Large intestine (tissue), 3 donors: ENCODE measurements around the gene NTM. TPM values are rescaled to one million over a fixed set of nuclear protein-coding genes. Genes with fewer than 3 reads are reported as not detected.

ENCODE experiments used
- DNase-seq, 2 donors: peaks; one replicate each; pipeline versions ENCODE4 v3.0.0 to v3.0.0-alpha.2; 2013
- H3K27ac ChIP-seq: one replicate; pipeline ENCODE4 v1.5.1; 2013; ENCODE audit warnings: low read length
- H3K27me3 ChIP-seq: 2 replicates; pipeline ENCODE4 v1.6.1; 2013; ENCODE audit warnings: low read length; ENCODE audit not compliant: control insufficient read depth, insufficient read depth
- H3K36me3 ChIP-seq: 2 replicates; pipeline ENCODE4 v1.6.1; 2013; ENCODE audit warnings: low read length; ENCODE audit not compliant: control insufficient read depth, insufficient read depth
- H3K4me1 ChIP-seq: one replicate; pipeline ENCODE4 v1.6.1; 2013; ENCODE audit warnings: low read length; ENCODE audit not compliant: control insufficient read depth, insufficient read depth
- H3K4me3 ChIP-seq: one replicate; pipeline ENCODE4 v1.5.1; 2013; ENCODE audit warnings: low read length
- H3K9me3 ChIP-seq: one replicate; pipeline ENCODE4 v1.6.1; 2013; ENCODE audit warnings: mild to moderate bottlenecking, low read depth, low read length, moderate library complexity; ENCODE audit not compliant: control insufficient read depth
- WGBS: methylation state at CpG from one replicate; pipeline ENCODE4 v1.1.5; 2013; ENCODE audit warnings: low lambda C conversion rate; ENCODE audit not compliant: insufficient coverage; 5-methylcytosine and 5-hydroxymethylcytosine counted together
- polyA plus RNA-seq: library from polyadenylated mRNA; unstranded; fragments of 120-200 nt; gene quantifications from one replicate; pipeline ENCODE4 v1.2.1, GENCODE V29; 2013

NTM gene
- polyA plus RNA-seq, 1 donor = 17.2 TPM

GRCh38 chr11:131663405-131664200 is 293.2 kb downstream of the NTM start:
- Histone ChIP-seq H3K9me3 (no peaks in the 10 kb centered on the region), H3K4me1 (no peaks in the 10 kb centered on the region), H3K4me3 (no peak overlapping the region), H3K36me3 (no peaks in the 10 kb centered on the region), H3K27ac (no peak overlapping the region), H3K27me3 (peaks cover 4% of the 10 kb centered on the region)
- WGBS = 71% methylated on average over 2 of the region's 10 CpGs
- DNase-seq = no peak

- no peaks in the 10 kb centered on the region for H3K4me1 ChIP-seq
- no peak overlapping the region for H3K4me3 ChIP-seq
- H3K9me3 ChIP-seq = no peaks in the 10 kb centered on the region
- H3K36me3 ChIP-seq = no peaks in the 10 kb centered on the region
- WGBS = no CpG with 5 or more reads among the region's 6 CpGs
- no peak overlapping the region for H3K27ac ChIP-seq
- H3K27me3 ChIP-seq = peaks cover 4% of the 10 kb centered on the region
- no peak for DNase-seq
These were observed 293.9 kb downstream of the NTM start for GRCh38 chr11:131664293-131664692.

- no peak for DNase-seq
- Histone ChIP-seq H3K27me3 (peaks cover 4% of the 10 kb centered on the region), H3K36me3 (no peaks in the 10 kb centered on the region), H3K4me1 (no peaks in the 10 kb centered on the region), H3K9me3 (no peaks in the 10 kb centered on the region), H3K4me3 (no peak overlapping the region), H3K27ac (no peak overlapping the region)
- no CpG with 5 or more reads among the region's 11 CpGs for WGBS
These were observed 294.4 kb downstream of the NTM start for GRCh38 chr11:131664816-131665215.

- H3K36me3 ChIP-seq = no peaks in the 10 kb centered on the region
- no peak overlapping the region for H3K4me3 ChIP-seq
- peaks cover 4% of the 10 kb centered on the region for H3K27me3 ChIP-seq
- no peak overlapping the region for H3K27ac ChIP-seq
- 100% methylated on average over 1 of the region's 8 CpGs for WGBS
- DNase-seq = no peak
- no peaks in the 10 kb centered on the region for H3K4me1 ChIP-seq
- no peaks in the 10 kb centered on the region for H3K9me3 ChIP-seq
These were observed 295.0 kb downstream of the NTM start for GRCh38 chr11:131665344-131665968.

- no CpG with 5 or more reads among the region's 1 CpG for WGBS
- Histone ChIP-seq H3K27me3 (peaks cover 4% of the 10 kb centered on the region), H3K36me3 (no peaks in the 10 kb centered on the region), H3K4me1 (no peaks in the 10 kb centered on the region), H3K9me3 (no peaks in the 10 kb centered on the region), H3K27ac (no peak overlapping the region), H3K4me3 (no peak overlapping the region)
- DNase-seq = no peak
These were observed 295.6 kb downstream of the NTM start for GRCh38 chr11:131666006-131666405.

- Histone ChIP-seq H3K4me1 (no peaks in the 10 kb centered on the region), H3K4me3 (no peak overlapping the region), H3K36me3 (no peaks in the 10 kb centered on the region), H3K9me3 (no peaks in the 10 kb centered on the region), H3K27ac (no peak overlapping the region), H3K27me3 (peaks cover 4% of the 10 kb centered on the region)
- DNase-seq = no peak
- no CpG with 5 or more reads among the region's 5 CpGs for WGBS
These were observed 296.2 kb downstream of the NTM start for GRCh38 chr11:131666617-131667016.

GRCh38 chr11:131667566-131667965 is 297.2 kb downstream of the NTM start:
- no peak overlapping the region for H3K27ac ChIP-seq
- no CpG with 5 or more reads among the region's 4 CpGs for WGBS
- no peak overlapping the region for H3K4me3 ChIP-seq
- H3K36me3 ChIP-seq = no peaks in the 10 kb centered on the region
- no peak for DNase-seq
- H3K9me3 ChIP-seq = no peaks in the 10 kb centered on the region
- H3K27me3 ChIP-seq = peaks cover under 1% of the 10 kb centered on the region
- no peaks in the 10 kb centered on the region for H3K4me1 ChIP-seq

- DNase-seq = no peak
- Histone ChIP-seq H3K9me3 (no peaks in the 10 kb centered on the region), H3K4me3 (no peak overlapping the region), H3K27ac (no peak overlapping the region), H3K36me3 (no peaks in the 10 kb centered on the region), H3K4me1 (no peaks in the 10 kb centered on the region), H3K27me3 (no peaks in the 10 kb centered on the region)
- 26% methylated on average over 3 of the region's 11 CpGs for WGBS
These were observed 298.3 kb downstream of the NTM start for GRCh38 chr11:131668500-131669400.

GRCh38 chr11:131669401-131669780 is 299.0 kb downstream of the NTM start:
- no peaks in the 10 kb centered on the region for H3K36me3 ChIP-seq
- no peak for DNase-seq

GRCh38 chr11:131670876-131671275 is 300.5 kb downstream of the NTM start:
- Histone ChIP-seq H3K27ac (no peak overlapping the region), H3K9me3 (no peaks in the 10 kb centered on the region), H3K36me3 (no peaks in the 10 kb centered on the region), H3K4me3 (no peak overlapping the region), H3K27me3 (no peaks in the 10 kb centered on the region), H3K4me1 (no peaks in the 10 kb centered on the region)
- DNase-seq = no peak
- WGBS = 20% methylated on average over 1 of the region's 3 CpGs

More at GRCh38 chr11:131669401-131669780, 299.0 kb downstream of the NTM start:
- H3K27me3 ChIP-seq = no peaks in the 10 kb centered on the region
- WGBS = no CpG with 5 or more reads among the region's 4 CpGs
- H3K4me1 ChIP-seq = no peaks in the 10 kb centered on the region
- no peaks in the 10 kb centered on the region for H3K9me3 ChIP-seq
- no peak overlapping the region for H3K27ac ChIP-seq
- H3K4me3 ChIP-seq = no peak overlapping the region
